ENCODE measurements around the gene CELF2. TPM values are rescaled to one million over a fixed set of nuclear protein-coding genes. Genes with fewer than 3 reads are reported as not detected.

CELF2 gene
- total RNA-seq, 2 donors from 2014 or later = 30.2 to 34.4 TPM

GRCh38 chr10:11096422-11096821, 78.8 kb downstream of the CELF2 start:
- intact Hi-C loops (cut with DNase I) = no loop called here
- H3K4me3 ChIP-seq = no peak overlapping the region
- no peak overlapping the region for H3K27ac ChIP-seq
- no peaks in the 10 kb centered on the region for H3K4me1 ChIP-seq
- no peak for TF ChIP-seq CTCF (IDR thresholded peaks at IDR 0.05)
- no peaks in the 10 kb centered on the region for H3K36me3 ChIP-seq
- H3K9ac ChIP-seq (ENCODE audit: low read depth in 2 of 2, low read length in 2 of 2) = no peak overlapping the region
- no peaks in the 10 kb centered on the region for H3K27me3 ChIP-seq
- H3K9me3 ChIP-seq = no peaks in the 10 kb centered on the region
- no peak for DNase-seq

- Histone ChIP-seq H3K4me1 (no peaks in the 10 kb centered on the region), H3K27me3 (no peaks in the 10 kb centered on the region), H3K27ac (no peak overlapping the region), H3K4me3 (no peak overlapping the region), H3K9ac (ENCODE audit: low read depth in 2 of 2, low read length in 2 of 2) (no peak overlapping the region), H3K9me3 (no peaks in the 10 kb centered on the region), H3K36me3 (no peaks in the 10 kb centered on the region)
- no peak for TF ChIP-seq CTCF (IDR thresholded peaks at IDR 0.05)
- no peak for DNase-seq
- intact Hi-C loops (cut with DNase I) = no loop called here
Observed at GRCh38 chr10:11097686-11098085, 80.0 kb downstream of the CELF2 start.

GRCh38 chr10:11098666-11099065, 81.0 kb downstream of the CELF2 start:
- intact Hi-C loops (cut with DNase I) = no loop called here

GRCh38 chr10:11104772-11105675, 87.4 kb downstream of the CELF2 start:
- DNase-seq = no peak
- intact Hi-C loops (cut with DNase I) = no loop called here
- Histone ChIP-seq H3K27ac (no peak overlapping the region), H3K36me3 (no peaks in the 10 kb centered on the region), H3K4me3 (no peak overlapping the region), H3K9ac (ENCODE audit: low read depth in 2 of 2, low read length in 2 of 2) (no peak overlapping the region), H3K9me3 (no peaks in the 10 kb centered on the region), H3K27me3 (no peaks in the 10 kb centered on the region), H3K4me1 (no peaks in the 10 kb centered on the region)
- TF ChIP-seq CTCF (IDR thresholded peaks at IDR 0.05) = no peak

More at GRCh38 chr10:11098666-11099065, 81.0 kb downstream of the CELF2 start:
- no peaks in the 10 kb centered on the region for H3K36me3 ChIP-seq
- TF ChIP-seq CTCF (IDR thresholded peaks at IDR 0.05) = no peak
- H3K4me1 ChIP-seq = no peaks in the 10 kb centered on the region
- no peak overlapping the region for H3K4me3 ChIP-seq
- H3K27me3 ChIP-seq = no peaks in the 10 kb centered on the region
- no peak overlapping the region for H3K27ac ChIP-seq
- H3K9me3 ChIP-seq = no peaks in the 10 kb centered on the region
- DNase-seq = no peak
- H3K9ac ChIP-seq (ENCODE audit: low read depth in 2 of 2, low read length in 2 of 2) = no peak overlapping the region

GRCh38 chr10:11105676-11106004, 88.0 kb downstream of the CELF2 start:
- no peak for DNase-seq
- Histone ChIP-seq H3K27me3 (no peaks in the 10 kb centered on the region), H3K9me3 (no peaks in the 10 kb centered on the region), H3K9ac (ENCODE audit: low read depth in 2 of 2, low read length in 2 of 2) (no peak overlapping the region), H3K4me3 (no peak overlapping the region), H3K27ac (no peak overlapping the region), H3K4me1 (no peaks in the 10 kb centered on the region), H3K36me3 (no peaks in the 10 kb centered on the region)
- intact Hi-C loops (cut with DNase I) = no loop called here
- TF ChIP-seq CTCF (IDR thresholded peaks at IDR 0.05) = no peak

Data from colonic mucosa (tissue), 4 donors.